ENCODE results near the gene MSI2.

Gene MSI2

DNA sequence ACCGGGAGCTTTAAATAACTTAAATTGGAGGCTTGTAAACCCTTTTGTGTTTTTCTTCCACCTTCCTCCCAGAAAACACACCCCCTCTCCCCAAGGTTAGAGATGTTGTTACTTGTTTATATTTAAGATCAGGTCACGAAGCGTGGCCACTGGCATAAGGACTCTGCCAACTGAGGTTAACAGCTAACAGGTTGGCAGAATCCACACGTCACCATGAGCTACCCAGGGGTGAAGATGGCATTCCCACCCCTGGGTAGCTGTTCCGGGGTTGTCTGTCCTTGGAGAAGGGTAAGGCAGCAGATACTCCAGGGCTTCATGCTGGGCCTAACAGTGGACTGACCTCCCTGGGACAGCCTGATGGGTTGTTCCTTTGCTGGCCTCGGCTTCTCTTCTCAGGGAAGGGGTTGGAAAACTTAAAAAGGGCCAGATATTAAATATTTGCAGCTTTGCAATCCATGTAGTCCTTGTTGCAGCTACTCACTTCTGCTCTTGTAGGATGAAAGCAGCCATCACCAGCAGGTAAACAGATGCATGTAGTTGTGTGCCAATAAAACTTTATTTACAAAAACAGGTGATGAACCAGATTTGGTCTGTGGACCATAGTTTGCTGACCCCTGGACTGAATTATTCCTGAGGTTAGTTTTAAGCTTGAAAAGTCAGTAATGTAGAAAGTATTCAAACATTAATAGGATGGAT, 148.6 kb downstream of the MSI2 start:
- no peak overlapping the region for H3K56ac ChIP-seq (ENCODE audit: low read length)
- H2AK5ac ChIP-seq (ENCODE audit: low read length), result no peak overlapping the region
- H3K4me1 ChIP-seq (ENCODE audit: control insufficient read depth, low read depth, low read length), result peaks cover 10% of the 10 kb centered on the region
- no CpG with 5 or more reads among the region's 6 CpGs for WGBS (ENCODE audit: extremely low coverage, insufficient coverage, low lambda C conversion rate)
- peaks cover 1% of the 10 kb centered on the region for H3K79me1 ChIP-seq (ENCODE audit: low read length)
- no peak overlapping the region for H4K8ac ChIP-seq (ENCODE audit: low read depth, low read length)
- no peak overlapping the region for H3K23ac ChIP-seq (ENCODE audit: low read length)
- H2BK120ac ChIP-seq (ENCODE audit: low read depth, low read length), result no peak overlapping the region
- H3K9ac ChIP-seq (ENCODE audit: low read length), result no peak overlapping the region
- H2BK5ac ChIP-seq (ENCODE audit: low read length), result no peak overlapping the region
- no peaks in the 10 kb centered on the region for H3K36me3 ChIP-seq (ENCODE audit: control insufficient read depth, insufficient read depth, low read length)
- no peak overlapping the region for H3K4me2 ChIP-seq (ENCODE audit: low read length)
- H3K27ac ChIP-seq (ENCODE audit: low read depth, low read length), result no peak overlapping the region
- no peak overlapping the region for H4K5ac ChIP-seq (ENCODE audit: low read length)
- H3K27me3 ChIP-seq (ENCODE audit: insufficient read depth, low read length, poor library complexity), result no peaks in the 10 kb centered on the region
- no peak overlapping the region for H2BK15ac ChIP-seq (replicated peaks; ENCODE audit: low read depth)
- H3K4me3 ChIP-seq (ENCODE audit: low read length), result no peak overlapping the region
- DNase-seq, result no peak
- no peak overlapping the region for H3K18ac ChIP-seq (ENCODE audit: low read length)
- H3K79me2 ChIP-seq (ENCODE audit: control insufficient read depth, insufficient read depth, low read length), result no peaks in the 10 kb centered on the region
- no peak overlapping the region for H3K4ac ChIP-seq (ENCODE audit: low read depth, low read length)

DNA sequence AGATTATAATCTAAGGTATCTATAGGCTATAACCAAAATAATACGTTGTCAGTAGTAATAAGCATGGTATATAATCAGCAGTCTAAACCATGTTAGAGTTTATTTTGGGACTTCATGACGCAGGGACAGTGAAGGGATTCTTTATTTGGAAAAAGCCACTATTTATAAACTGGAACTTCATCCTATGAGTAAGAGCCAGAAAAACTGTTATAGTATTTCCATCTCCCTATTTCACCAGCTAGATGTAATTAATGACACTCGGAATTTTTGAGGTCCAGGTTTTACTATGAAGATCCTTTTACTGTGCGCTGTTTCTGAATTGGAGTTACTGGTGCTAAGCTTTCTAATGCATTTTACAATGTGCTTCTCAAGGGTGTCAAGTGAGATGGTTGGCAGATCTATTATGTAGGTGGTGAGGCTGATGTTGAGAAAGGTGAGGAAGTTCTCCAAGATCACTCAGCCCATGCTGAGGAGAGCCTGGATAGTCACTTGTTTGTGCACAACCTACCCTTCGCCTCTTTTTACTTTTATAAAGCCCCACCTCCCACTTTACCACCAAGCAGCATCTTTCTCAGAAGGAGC, 149.3 kb downstream of the MSI2 start:
- Histone ChIP-seq H3K79me1 (ENCODE audit: low read length) (peaks cover 1% of the 10 kb centered on the region), H2BK120ac (ENCODE audit: low read depth, low read length) (no peak overlapping the region), H3K4ac (ENCODE audit: low read depth, low read length) (no peak overlapping the region), H2BK5ac (ENCODE audit: low read length) (no peak overlapping the region), H2AK5ac (ENCODE audit: low read length) (no peak overlapping the region), H3K27me3 (ENCODE audit: insufficient read depth, low read length, poor library complexity) (no peaks in the 10 kb centered on the region), H2BK15ac (replicated peaks; ENCODE audit: low read depth) (no peak overlapping the region), H4K5ac (ENCODE audit: low read length) (no peak overlapping the region), H3K79me2 (ENCODE audit: control insufficient read depth, insufficient read depth, low read length) (no peaks in the 10 kb centered on the region), H3K4me2 (ENCODE audit: low read length) (no peak overlapping the region), H3K56ac (ENCODE audit: low read length) (no peak overlapping the region), H4K8ac (ENCODE audit: low read depth, low read length) (no peak overlapping the region), H3K27ac (ENCODE audit: low read depth, low read length) (peak overlapping the region; percentile 8), H3K18ac (ENCODE audit: low read length) (no peak overlapping the region), H3K4me3 (ENCODE audit: low read length) (no peak overlapping the region), H3K4me1 (ENCODE audit: control insufficient read depth, low read depth, low read length) (peaks cover 10% of the 10 kb centered on the region), H3K9ac (ENCODE audit: low read length) (no peak overlapping the region), H3K36me3 (ENCODE audit: control insufficient read depth, insufficient read depth, low read length) (no peaks in the 10 kb centered on the region), H3K23ac (ENCODE audit: low read length) (no peak overlapping the region)
- no peak for DNase-seq
- no CpG with 5 or more reads among the region's 5 CpGs for WGBS (ENCODE audit: extremely low coverage, insufficient coverage, low lambda C conversion rate)

DNA sequence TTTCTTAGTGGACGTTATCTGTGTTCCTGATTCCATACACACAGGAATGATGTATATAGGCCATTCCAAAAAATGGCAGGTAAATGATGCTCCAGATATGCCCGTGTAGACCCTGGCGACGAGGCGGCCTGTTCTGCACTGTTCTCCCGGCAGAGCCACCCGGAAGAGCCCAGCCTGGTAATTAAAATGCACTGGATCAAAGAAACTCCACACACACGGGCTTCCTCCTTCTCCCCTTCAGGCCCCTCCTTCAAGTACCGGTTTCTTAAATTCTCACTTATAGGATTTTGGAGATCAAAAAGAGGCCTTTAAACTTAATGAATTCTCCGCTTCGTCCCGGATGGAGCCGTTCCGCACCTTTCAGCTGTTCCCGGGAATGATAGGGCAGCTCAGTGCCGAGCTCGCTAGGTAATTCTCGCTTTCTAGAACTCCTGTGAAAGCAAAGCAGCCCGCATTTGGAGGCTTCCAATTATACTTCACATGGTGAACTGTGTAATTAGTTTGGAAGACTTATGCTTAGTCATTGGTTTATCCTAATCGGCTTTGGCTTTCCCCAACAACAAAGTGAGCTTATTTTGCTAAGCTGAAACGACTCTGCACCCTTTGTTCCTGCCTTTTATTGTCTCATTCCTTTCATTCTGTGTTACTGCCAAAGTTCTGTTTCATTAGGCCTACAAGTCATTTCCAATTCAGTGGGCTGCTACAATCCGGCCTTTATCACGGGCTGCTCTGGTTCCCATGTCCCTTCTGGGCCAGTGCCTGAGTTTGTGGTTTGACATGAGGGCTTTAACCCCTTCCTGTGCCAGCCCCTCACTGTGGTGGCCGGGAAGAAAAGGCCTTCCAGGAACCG, 150.0 kb downstream of the MSI2 start:
- Histone ChIP-seq H3K27ac (ENCODE audit: low read depth, low read length) (peak overlapping the region; percentile 8), H3K4me2 (ENCODE audit: low read length) (no peak overlapping the region), H3K56ac (ENCODE audit: low read length) (no peak overlapping the region), H3K27me3 (ENCODE audit: insufficient read depth, low read length, poor library complexity) (no peaks in the 10 kb centered on the region), H3K23ac (ENCODE audit: low read length) (no peak overlapping the region), H2AK5ac (ENCODE audit: low read length) (no peak overlapping the region), H3K18ac (ENCODE audit: low read length) (peak overlapping the region; percentile 25), H3K79me1 (ENCODE audit: low read length) (peaks cover 1% of the 10 kb centered on the region), H3K79me2 (ENCODE audit: control insufficient read depth, insufficient read depth, low read length) (no peaks in the 10 kb centered on the region), H3K4me3 (ENCODE audit: low read length) (no peak overlapping the region), H2BK15ac (replicated peaks; ENCODE audit: low read depth) (no peak overlapping the region), H4K8ac (ENCODE audit: low read depth, low read length) (no peak overlapping the region), H4K5ac (ENCODE audit: low read length) (no peak overlapping the region), H3K9ac (ENCODE audit: low read length) (peak overlapping the region; percentile 18), H2BK5ac (ENCODE audit: low read length) (no peak overlapping the region), H3K4ac (ENCODE audit: low read depth, low read length) (no peak overlapping the region), H3K4me1 (ENCODE audit: control insufficient read depth, low read depth, low read length) (peaks cover 10% of the 10 kb centered on the region), H2BK120ac (ENCODE audit: low read depth, low read length) (no peak overlapping the region), H3K36me3 (ENCODE audit: control insufficient read depth, insufficient read depth, low read length) (no peaks in the 10 kb centered on the region)
- no CpG with 5 or more reads among the region's 25 CpGs for WGBS (ENCODE audit: extremely low coverage, insufficient coverage, low lambda C conversion rate)
- DNase-seq, result no peak

DNA sequence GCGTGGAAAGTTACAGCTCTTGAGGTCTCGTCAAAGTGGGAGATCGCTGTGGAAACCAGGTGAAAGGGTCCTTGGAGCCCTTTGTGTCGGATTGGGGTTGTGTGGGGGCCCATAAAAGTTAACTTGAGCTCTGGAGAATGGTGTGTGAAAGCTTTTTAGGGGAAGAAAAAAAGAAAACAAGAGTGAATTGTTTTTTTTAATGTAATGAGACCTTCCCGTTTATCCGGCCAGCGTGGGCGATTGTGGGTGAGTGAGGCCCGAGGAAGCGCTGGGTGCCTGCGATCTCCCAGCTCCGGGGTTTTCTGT, 150.6 kb downstream of the MSI2 start:
- Histone ChIP-seq H2BK5ac (ENCODE audit: low read length) (no peak overlapping the region), H3K18ac (ENCODE audit: low read length) (peak overlapping the region; percentile 21), H2BK120ac (ENCODE audit: low read depth, low read length) (no peak overlapping the region), H3K56ac (ENCODE audit: low read length) (no peak overlapping the region), H3K4ac (ENCODE audit: low read depth, low read length) (no peak overlapping the region), H3K79me1 (ENCODE audit: low read length) (peaks cover 1% of the 10 kb centered on the region), H3K27ac (ENCODE audit: low read depth, low read length) (no peak overlapping the region), H3K4me3 (ENCODE audit: low read length) (no peak overlapping the region), H2BK15ac (replicated peaks; ENCODE audit: low read depth) (no peak overlapping the region), H3K79me2 (ENCODE audit: control insufficient read depth, insufficient read depth, low read length) (no peaks in the 10 kb centered on the region), H3K27me3 (ENCODE audit: insufficient read depth, low read length, poor library complexity) (no peaks in the 10 kb centered on the region), H3K9ac (ENCODE audit: low read length) (no peak overlapping the region), H3K4me2 (ENCODE audit: low read length) (no peak overlapping the region), H3K23ac (ENCODE audit: low read length) (no peak overlapping the region), H3K36me3 (ENCODE audit: control insufficient read depth, insufficient read depth, low read length) (no peaks in the 10 kb centered on the region), H2AK5ac (ENCODE audit: low read length) (no peak overlapping the region), H4K5ac (ENCODE audit: low read length) (no peak overlapping the region), H3K4me1 (ENCODE audit: control insufficient read depth, low read depth, low read length) (peaks cover 10% of the 10 kb centered on the region), H4K8ac (ENCODE audit: low read depth, low read length) (no peak overlapping the region)
- no peak for DNase-seq
- WGBS (ENCODE audit: extremely low coverage, insufficient coverage, low lambda C conversion rate), result no CpG with 5 or more reads among the region's 12 CpGs

DNA sequence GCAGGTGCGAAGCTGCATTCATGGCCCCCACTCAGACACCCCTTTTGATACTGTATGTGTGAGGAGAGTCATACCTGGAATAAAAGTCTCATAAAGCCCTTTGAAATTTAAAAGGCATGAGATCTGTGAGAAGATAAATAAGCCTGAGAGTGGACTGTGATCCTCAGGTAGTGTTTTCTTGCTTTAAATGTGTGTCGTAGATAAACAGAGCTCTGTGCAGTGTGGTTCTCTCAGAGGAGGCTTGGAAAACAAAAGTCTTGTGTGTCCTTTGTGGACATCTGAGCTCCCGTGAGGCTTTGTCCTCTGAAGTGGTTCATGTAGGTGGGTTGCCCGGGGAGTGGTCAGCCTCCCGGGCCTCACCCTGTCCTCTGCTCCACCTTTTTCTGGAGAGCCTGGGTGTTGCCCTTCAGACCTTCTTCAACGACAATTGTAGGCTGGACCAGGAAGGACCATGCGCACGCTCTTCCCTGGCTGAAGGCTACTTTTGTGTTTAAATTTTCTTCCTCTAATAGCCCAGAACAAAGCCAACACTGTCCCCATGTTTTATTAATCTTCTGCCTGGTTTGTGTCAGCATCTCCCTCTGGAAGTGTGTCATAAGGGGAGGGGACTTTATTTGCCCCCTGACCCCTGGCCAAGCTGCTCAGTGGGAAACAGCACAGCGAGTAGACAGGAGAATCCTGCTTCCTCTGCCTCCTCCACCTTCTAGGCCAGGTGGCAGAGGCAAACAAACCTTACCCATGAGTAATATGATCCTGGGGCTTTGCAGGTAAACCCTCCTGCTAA, 151.2 kb downstream of the MSI2 start:
- H3K79me1 ChIP-seq (ENCODE audit: low read length), result peaks cover 1% of the 10 kb centered on the region
- H4K8ac ChIP-seq (ENCODE audit: low read depth, low read length), result no peak overlapping the region
- peak overlapping the region; percentile 19 for H3K27ac ChIP-seq (ENCODE audit: low read depth, low read length)
- no peak overlapping the region for H4K5ac ChIP-seq (ENCODE audit: low read length)
- H2BK120ac ChIP-seq (ENCODE audit: low read depth, low read length), result no peak overlapping the region
- H3K4me3 ChIP-seq (ENCODE audit: low read length), result no peak overlapping the region
- peak overlapping the region; percentile 37 for H3K56ac ChIP-seq (ENCODE audit: low read length)
- no peak overlapping the region for H3K4me2 ChIP-seq (ENCODE audit: low read length)
- no peaks in the 10 kb centered on the region for H3K27me3 ChIP-seq (ENCODE audit: insufficient read depth, low read length, poor library complexity)
- H2BK5ac ChIP-seq (ENCODE audit: low read length), result no peak overlapping the region
- H3K9ac ChIP-seq (ENCODE audit: low read length), result peak overlapping the region; percentile 15
- H3K36me3 ChIP-seq (ENCODE audit: control insufficient read depth, insufficient read depth, low read length), result no peaks in the 10 kb centered on the region
- H2BK15ac ChIP-seq (replicated peaks; ENCODE audit: low read depth), result no peak overlapping the region
- H2AK5ac ChIP-seq (ENCODE audit: low read length), result no peak overlapping the region
- H3K79me2 ChIP-seq (ENCODE audit: control insufficient read depth, insufficient read depth, low read length), result no peaks in the 10 kb centered on the region
- DNase-seq, result no peak
- H3K18ac ChIP-seq (ENCODE audit: low read length), result peak overlapping the region; percentile 39
- H3K4ac ChIP-seq (ENCODE audit: low read depth, low read length), result peak overlapping the region; percentile 48
- H3K4me1 ChIP-seq (ENCODE audit: control insufficient read depth, low read depth, low read length), result peaks cover 10% of the 10 kb centered on the region
- no CpG with 5 or more reads among the region's 9 CpGs for WGBS (ENCODE audit: extremely low coverage, insufficient coverage, low lambda C conversion rate)
- no peak overlapping the region for H3K23ac ChIP-seq (ENCODE audit: low read length)
